ENCODE data around the gene GATA5.
A peak's percentile ranks its signal among the peaks of the same experiment; 100 is the strongest.

The GATA5 gene

DNA sequence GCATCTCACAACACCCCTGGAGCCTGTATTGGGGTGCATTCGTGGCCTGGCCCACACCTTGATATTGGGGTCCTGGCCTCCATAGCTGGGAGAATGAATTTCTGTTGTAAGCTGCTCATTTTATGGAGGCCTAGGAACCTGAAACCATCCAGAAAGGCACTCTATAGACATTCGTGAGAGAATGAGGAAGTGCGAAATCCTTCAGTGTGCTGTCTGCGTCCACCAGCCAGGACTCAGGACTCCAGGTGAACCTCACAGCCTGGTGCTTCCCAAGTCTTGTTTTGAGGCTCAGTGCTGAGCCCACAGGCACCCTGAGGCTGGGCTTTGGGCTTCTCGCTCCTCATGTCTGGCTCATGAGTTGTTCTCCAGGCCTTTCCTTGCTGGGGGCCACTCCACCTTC lies 36.6 kb downstream of the GATA5 start:
- H3K4me3 ChIP-seq (replicated peaks; ENCODE audit: insufficient read depth, low read length): no peak overlapping the region
- H3K27me3 ChIP-seq (ENCODE audit: insufficient read depth, poor library complexity, severe bottlenecking): peaks cover 12% of the 10 kb centered on the region
- DNase-seq (ENCODE audit: low read depth in 1 of 2, low spot score in 1 of 2): peak; percentile 6 to 21
- TF ChIP-seq SPI1 (IDR thresholded peaks at IDR 0.05; ENCODE audit: borderline replicate concordance, low read depth) (peak; percentile 97), GABPA (IDR thresholded peaks at IDR 0.05; ENCODE audit: low read depth) (no peak), POLR2AphosphoS5 (IDR thresholded peaks at IDR 0.05; ENCODE audit: low read depth) (no peak)
- TF ChIP-seq, protein P1, sequence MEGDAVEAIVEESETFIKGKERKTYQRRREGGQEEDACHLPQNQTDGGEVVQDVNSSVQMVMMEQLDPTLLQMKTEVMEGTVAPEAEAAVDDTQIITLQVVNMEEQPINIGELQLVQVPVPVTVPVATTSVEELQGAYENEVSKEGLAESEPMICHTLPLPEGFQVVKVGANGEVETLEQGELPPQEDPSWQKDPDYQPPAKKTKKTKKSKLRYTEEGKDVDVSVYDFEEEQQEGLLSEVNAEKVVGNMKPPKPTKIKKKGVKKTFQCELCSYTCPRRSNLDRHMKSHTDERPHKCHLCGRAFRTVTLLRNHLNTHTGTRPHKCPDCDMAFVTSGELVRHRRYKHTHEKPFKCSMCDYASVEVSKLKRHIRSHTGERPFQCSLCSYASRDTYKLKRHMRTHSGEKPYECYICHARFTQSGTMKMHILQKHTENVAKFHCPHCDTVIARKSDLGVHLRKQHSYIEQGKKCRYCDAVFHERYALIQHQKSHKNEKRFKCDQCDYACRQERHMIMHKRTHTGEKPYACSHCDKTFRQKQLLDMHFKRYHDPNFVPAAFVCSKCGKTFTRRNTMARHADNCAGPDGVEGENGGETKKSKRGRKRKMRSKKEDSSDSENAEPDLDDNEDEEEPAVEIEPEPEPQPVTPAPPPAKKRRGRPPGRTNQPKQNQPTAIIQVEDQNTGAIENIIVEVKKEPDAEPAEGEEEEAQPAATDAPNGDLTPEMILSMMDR (IDR thresholded peaks at IDR 0.05; ENCODE audit: insufficient read depth, low read length): no peak
- TF ChIP-seq, protein P2, sequence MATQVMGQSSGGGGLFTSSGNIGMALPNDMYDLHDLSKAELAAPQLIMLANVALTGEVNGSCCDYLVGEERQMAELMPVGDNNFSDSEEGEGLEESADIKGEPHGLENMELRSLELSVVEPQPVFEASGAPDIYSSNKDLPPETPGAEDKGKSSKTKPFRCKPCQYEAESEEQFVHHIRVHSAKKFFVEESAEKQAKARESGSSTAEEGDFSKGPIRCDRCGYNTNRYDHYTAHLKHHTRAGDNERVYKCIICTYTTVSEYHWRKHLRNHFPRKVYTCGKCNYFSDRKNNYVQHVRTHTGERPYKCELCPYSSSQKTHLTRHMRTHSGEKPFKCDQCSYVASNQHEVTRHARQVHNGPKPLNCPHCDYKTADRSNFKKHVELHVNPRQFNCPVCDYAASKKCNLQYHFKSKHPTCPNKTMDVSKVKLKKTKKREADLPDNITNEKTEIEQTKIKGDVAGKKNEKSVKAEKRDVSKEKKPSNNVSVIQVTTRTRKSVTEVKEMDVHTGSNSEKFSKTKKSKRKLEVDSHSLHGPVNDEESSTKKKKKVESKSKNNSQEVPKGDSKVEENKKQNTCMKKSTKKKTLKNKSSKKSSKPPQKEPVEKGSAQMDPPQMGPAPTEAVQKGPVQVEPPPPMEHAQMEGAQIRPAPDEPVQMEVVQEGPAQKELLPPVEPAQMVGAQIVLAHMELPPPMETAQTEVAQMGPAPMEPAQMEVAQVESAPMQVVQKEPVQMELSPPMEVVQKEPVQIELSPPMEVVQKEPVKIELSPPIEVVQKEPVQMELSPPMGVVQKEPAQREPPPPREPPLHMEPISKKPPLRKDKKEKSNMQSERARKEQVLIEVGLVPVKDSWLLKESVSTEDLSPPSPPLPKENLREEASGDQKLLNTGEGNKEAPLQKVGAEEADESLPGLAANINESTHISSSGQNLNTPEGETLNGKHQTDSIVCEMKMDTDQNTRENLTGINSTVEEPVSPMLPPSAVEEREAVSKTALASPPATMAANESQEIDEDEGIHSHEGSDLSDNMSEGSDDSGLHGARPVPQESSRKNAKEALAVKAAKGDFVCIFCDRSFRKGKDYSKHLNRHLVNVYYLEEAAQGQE (IDR thresholded peaks at IDR 0.05; ENCODE audit: insufficient replicate concordance, low read depth): no peak
- no peak overlapping the region for H3K27ac ChIP-seq (replicated peaks)

DNA sequence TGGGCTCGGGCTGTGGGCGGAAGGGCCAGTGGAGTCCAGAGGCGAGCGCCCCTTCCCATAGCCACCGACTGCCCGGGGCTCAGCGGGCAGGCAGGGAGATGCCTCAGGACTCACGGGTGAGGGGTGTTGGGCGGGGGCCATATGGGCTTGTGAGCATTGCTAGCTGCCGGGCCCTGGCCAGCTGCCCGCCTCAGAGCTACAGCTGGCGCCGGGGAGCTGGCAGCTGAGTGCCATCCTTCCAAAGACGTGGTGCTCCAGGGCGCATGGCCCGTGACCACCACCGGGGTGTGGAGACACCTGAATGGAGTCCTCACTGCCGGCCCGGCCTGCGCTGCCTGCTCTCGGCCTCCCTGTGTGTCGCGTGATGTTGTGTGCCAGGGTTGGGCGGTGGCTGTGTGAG lies 37.9 kb downstream of the GATA5 start:
- Histone ChIP-seq H3K4me3 (replicated peaks; ENCODE audit: insufficient read depth, low read length) (no peak overlapping the region), H3K27me3 (ENCODE audit: insufficient read depth, poor library complexity, severe bottlenecking) (peaks cover 10% of the 10 kb centered on the region), H3K27ac (replicated peaks) (no peak overlapping the region)
- no peak for DNase-seq (ENCODE audit: low read depth in 1 of 2, low spot score in 1 of 2)
- TF ChIP-seq, protein P1 (IDR thresholded peaks at IDR 0.05; ENCODE audit: insufficient read depth, low read length): no peak
- TF ChIP-seq SPI1 (IDR thresholded peaks at IDR 0.05; ENCODE audit: borderline replicate concordance, low read depth) (no peak), GABPA (IDR thresholded peaks at IDR 0.05; ENCODE audit: low read depth) (no peak), POLR2AphosphoS5 (IDR thresholded peaks at IDR 0.05; ENCODE audit: low read depth) (no peak)
- TF ChIP-seq, protein P2 (IDR thresholded peaks at IDR 0.05; ENCODE audit: insufficient replicate concordance, low read depth): no peak

DNA sequence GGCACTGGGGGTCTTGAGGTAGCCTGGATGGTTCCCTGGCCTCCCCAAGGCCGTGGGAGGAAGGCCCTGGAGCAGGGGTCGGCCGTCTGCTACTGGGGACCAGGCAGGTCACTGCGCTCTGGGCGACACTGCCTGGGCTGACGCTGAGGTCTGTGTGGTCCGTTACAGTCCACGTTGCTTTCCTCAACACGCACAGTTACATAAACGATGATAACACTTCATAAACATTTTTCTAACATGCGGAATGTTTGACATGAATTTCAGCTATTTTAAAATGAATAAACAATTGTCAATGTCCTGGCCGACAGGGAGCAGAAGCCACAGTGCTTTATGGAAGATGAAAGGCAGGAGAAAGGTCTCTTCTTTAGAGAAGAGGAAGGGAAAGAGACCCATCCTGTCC lies 38.3 kb downstream of the GATA5 start:
- no peak for DNase-seq (ENCODE audit: low read depth in 1 of 2, low spot score in 1 of 2)
- Histone ChIP-seq H3K4me3 (replicated peaks; ENCODE audit: insufficient read depth, low read length) (no peak overlapping the region), H3K27ac (replicated peaks) (no peak overlapping the region), H3K27me3 (ENCODE audit: insufficient read depth, poor library complexity, severe bottlenecking) (peaks cover 10% of the 10 kb centered on the region)
- TF ChIP-seq POLR2AphosphoS5 (IDR thresholded peaks at IDR 0.05; ENCODE audit: low read depth) (no peak), GABPA (IDR thresholded peaks at IDR 0.05; ENCODE audit: low read depth) (no peak), SPI1 (IDR thresholded peaks at IDR 0.05; ENCODE audit: borderline replicate concordance, low read depth) (no peak)
- TF ChIP-seq, protein P2 (IDR thresholded peaks at IDR 0.05; ENCODE audit: insufficient replicate concordance, low read depth): no peak
- TF ChIP-seq, protein P1 (IDR thresholded peaks at IDR 0.05; ENCODE audit: insufficient read depth, low read length): no peak
